ENCODE results near the gene PRPF40A.

GRCh38 chr2:152661076-152661475 lies 56.2 kb downstream of the PRPF40A start:
- TF ChIP-seq, protein P1, sequence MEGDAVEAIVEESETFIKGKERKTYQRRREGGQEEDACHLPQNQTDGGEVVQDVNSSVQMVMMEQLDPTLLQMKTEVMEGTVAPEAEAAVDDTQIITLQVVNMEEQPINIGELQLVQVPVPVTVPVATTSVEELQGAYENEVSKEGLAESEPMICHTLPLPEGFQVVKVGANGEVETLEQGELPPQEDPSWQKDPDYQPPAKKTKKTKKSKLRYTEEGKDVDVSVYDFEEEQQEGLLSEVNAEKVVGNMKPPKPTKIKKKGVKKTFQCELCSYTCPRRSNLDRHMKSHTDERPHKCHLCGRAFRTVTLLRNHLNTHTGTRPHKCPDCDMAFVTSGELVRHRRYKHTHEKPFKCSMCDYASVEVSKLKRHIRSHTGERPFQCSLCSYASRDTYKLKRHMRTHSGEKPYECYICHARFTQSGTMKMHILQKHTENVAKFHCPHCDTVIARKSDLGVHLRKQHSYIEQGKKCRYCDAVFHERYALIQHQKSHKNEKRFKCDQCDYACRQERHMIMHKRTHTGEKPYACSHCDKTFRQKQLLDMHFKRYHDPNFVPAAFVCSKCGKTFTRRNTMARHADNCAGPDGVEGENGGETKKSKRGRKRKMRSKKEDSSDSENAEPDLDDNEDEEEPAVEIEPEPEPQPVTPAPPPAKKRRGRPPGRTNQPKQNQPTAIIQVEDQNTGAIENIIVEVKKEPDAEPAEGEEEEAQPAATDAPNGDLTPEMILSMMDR (IDR thresholded peaks at IDR 0.05; ENCODE audit: insufficient read depth, low read depth, low read length): no peak
- TF ChIP-seq EZH2 (IDR thresholded peaks at IDR 0.05; ENCODE audit: insufficient read depth, low read length): no peak

All from astrocyte (in vitro differentiated cells and primary cell).